Measurements from ENCODE around the gene NUDT22.

- peak in 5 of 11 experiments; percentile 5 to 43 (median 23) for TF ChIP-seq CTCF (IDR thresholded peaks at IDR 0.05 in 8 of 11, conservative IDR thresholded peaks at IDR 0.05 in 3 of 11)
- peak; percentile 44 to 82 (median 71) for TF ChIP-seq POLR2AphosphoS5 (IDR thresholded peaks at IDR 0.05)
These were observed 21.0 kb downstream of the NUDT22 start, which contains the start of gene PPP1R14B for GRCh38 chr11:64246871-64247728.

Measured in spleen (tissue), 7 donors.